Heart left ventricle (tissue), 16 donors: ENCODE data around the gene PPFIA3. TPM values are rescaled to one million over a fixed set of nuclear protein-coding genes. Genes with fewer than 3 reads are reported as not detected.

Experiments used
- ATAC-seq, 4 donors: fragments of 200-7000 bp; cut with Tn5 transposase; one replicate each; pipeline ENCODE4 v1.9.1; 2020 to 2022; ENCODE audit warnings: moderate library complexity in 4 of 4, mild to moderate bottlenecking in 3 of 4, moderate number of reproducible peaks in 1 of 4
- DNase-seq, 5 donors: peaks; one replicate each; pipeline ENCODE4 v3.0.0-alpha.2; 2020
- H3K27ac ChIP-seq, 12 donors: fragments of 200-600 bp; sonication (generic) in 4 of 12; one replicate each; pipeline versions ENCODE4 v1.5.0 to v1.8.0; 2016 to 2022; ENCODE audit warnings: mild to moderate bottlenecking in 2 of 12
- H3K27me3 ChIP-seq, 9 donors: fragments of 200-600 bp; sonication (generic) in 2 of 9; one replicate each; pipeline versions ENCODE4 v1.5.1 to v1.8.0; 2016 to 2022; ENCODE audit warnings: mild to moderate bottlenecking in 3 of 9
- H3K36me3 ChIP-seq, 9 donors: fragments of 200-600 bp; sonication (generic) in 2 of 9; one replicate each; pipeline versions ENCODE4 v1.5.0 to v1.8.0; 2018 to 2022; ENCODE audit warnings: mild to moderate bottlenecking in 2 of 9
- H3K4me1 ChIP-seq, 12 donors: fragments of 200-600 bp; sonication (generic) in 4 of 12; one replicate each; pipeline versions ENCODE4 v1.5.0 to v1.8.0; 2016 to 2022; ENCODE audit warnings: mild to moderate bottlenecking in 3 of 12
- H3K4me3 ChIP-seq, 12 donors: fragments of 200-600 bp; sonication (generic) in 4 of 12; one replicate each; pipeline versions ENCODE4 v1.5.0 to v1.8.0; 2017 to 2022; ENCODE audit warnings: mild to moderate bottlenecking in 9 of 12, moderate library complexity in 4 of 12
- H3K9me3 ChIP-seq, 12 donors: fragments of 200-600 bp; sonication (generic) in 4 of 12; one replicate each; pipeline versions ENCODE4 v1.5.0 to v1.8.0; 2016 to 2022; ENCODE audit warnings: mild to moderate bottlenecking in 1 of 12
- POLR2A ChIP-seq, 2 donors: fragments of 450-650 bp; IDR thresholded peaks; one replicate each; pipeline ENCODE4 v1.6.1; 2017; ENCODE audit warnings: antibody characterized with exemption in 2 of 2, mild to moderate bottlenecking in 2 of 2, moderate library complexity in 2 of 2
- WGBS, 4 donors: extraction: QIAGEN DNeasy Blood & Tissue Kit in 2 of 4; methylation state at CpG; one replicate each; pipeline versions ENCODE4 v1.1.5 to v1.1.7; 2013 to 2018; 5-methylcytosine and 5-hydroxymethylcytosine counted together
- intact Hi-C, 10 donors: fragments of 100-400 bp; cut with DNase I; formaldehyde crosslinking; loops; one replicate each; pipeline versions ENCODE4 v1.11.1 to v1.14.2; 2022
- polyA plus RNA-seq, 2 donors: library from polyadenylated mRNA; stranded (reverse); fragments of 200-250 nt; gene quantifications; one replicate each; pipeline ENCODE4 v1.2.3, GENCODE V29; 2013
- total RNA-seq, 9 donors: library from RNA; depleted of rRNA in 2 of 9; stranded (reverse); fragments of >200 nt in 2 of 9; fragmentation: NEBNext Ultra II Directional in 3 of 9; extraction: Animal tissue kit (Norgen Biotek cat#: 25700) in 3 of 9; gene quantifications; one replicate each; pipeline versions ENCODE4 v1.1.0 to v1.2.4, GENCODE V29; 2016 to 2023
- TF ChIP-seq, protein P1 (sequence below), 12 donors: fragments of 200-600 bp; sonication (generic) in 4 of 12; IDR thresholded peaks; one replicate each; pipeline versions ENCODE4 v1.5.0 to v1.8.0; 2018 to 2022; ENCODE audit warnings: antibody characterized with exemption in 12 of 12, mild to moderate bottlenecking in 5 of 12
- donor health status: ischemic (EF 13 %, LVEDD 7.1; RV severe dilation, severe dysfunction).
- donor health status: healthy with polysubstance abuse.
- donor health status: DM: no; HTN: yes; CAD: no.
- donor health status: DM: no; HTN: no; CAD: no.
- donor health status: ischemic (EF 25% LVEDD 6.9; RV normal size, moderate dysfunction).
- donor health status: ischemic (EF 25% LVEDD 5.7; RV mildly dilated, moderate dysfunction).
- donor health status: healthy.
- donor health status: DM: yes; HTN: yes; CAD: no.
- donor health status: ischemic (EF 35%, LVEDD 5.7; RV mildly dilated, moderate dysfunction).
- donor health status: nonischemic (EF 11% LVEDD 7.7; RV severe dilation, severe dysfunction).
- donor health status: DM: yes; HTN: yes; CAD: no.
- donor health status: PGD.
- donor health status: ischemic (EF 29% LVEDD 5.4; RV normal size, mild dysfunction).
- donor health status: nonischemic (EF 23%, LVEDD 6.1; RV moderate dilation, normal function).

Gene PPFIA3
- total and polyA plus RNA-seq, 11 donors, result 2.7 to 12.8 (median 5.1) TPM

DNA sequence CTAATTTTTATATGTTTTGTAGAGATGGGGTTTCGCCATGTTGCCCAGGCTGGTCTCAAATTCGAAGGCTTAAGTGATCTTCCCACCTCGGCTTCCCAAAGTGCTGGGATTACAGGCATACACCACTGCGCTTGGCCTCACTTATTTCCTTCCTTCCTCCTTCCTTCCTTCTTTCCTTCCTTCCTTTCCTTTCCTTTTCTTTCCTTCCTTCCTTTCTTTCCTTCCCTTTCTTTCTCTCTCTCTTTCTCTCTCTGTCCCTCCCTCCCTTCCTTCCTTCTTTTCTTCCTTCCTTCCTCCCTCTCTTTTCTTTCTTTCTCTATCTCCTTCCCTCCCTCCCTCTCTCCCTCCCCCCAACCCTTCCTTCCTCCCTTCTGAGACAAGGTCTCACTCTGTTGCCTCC lies 75.1 kb downstream of the PPFIA3 start:
- Histone ChIP-seq H3K4me1 (peaks cover 0 to 27% (median 9%) of the 10 kb centered on the region in 12 donors), H3K27me3 (no peaks in the 10 kb centered on the region), H3K9me3 (no peaks in the 10 kb centered on the region), H3K4me3 (no peak overlapping the region), H3K36me3 (peaks cover 0 to 89% (median 72%) of the 10 kb centered on the region in 9 donors), H3K27ac (no peak overlapping the region)
- DNase-seq (no peak), ATAC-seq (no peak)
- WGBS, 4 donors, result 78 to 93% (median 87%) methylated on average over 4 of the region's 4 CpGs
- TF ChIP-seq POLR2A (IDR thresholded peaks at IDR 0.05), result no peak
- TF ChIP-seq, protein P1, sequence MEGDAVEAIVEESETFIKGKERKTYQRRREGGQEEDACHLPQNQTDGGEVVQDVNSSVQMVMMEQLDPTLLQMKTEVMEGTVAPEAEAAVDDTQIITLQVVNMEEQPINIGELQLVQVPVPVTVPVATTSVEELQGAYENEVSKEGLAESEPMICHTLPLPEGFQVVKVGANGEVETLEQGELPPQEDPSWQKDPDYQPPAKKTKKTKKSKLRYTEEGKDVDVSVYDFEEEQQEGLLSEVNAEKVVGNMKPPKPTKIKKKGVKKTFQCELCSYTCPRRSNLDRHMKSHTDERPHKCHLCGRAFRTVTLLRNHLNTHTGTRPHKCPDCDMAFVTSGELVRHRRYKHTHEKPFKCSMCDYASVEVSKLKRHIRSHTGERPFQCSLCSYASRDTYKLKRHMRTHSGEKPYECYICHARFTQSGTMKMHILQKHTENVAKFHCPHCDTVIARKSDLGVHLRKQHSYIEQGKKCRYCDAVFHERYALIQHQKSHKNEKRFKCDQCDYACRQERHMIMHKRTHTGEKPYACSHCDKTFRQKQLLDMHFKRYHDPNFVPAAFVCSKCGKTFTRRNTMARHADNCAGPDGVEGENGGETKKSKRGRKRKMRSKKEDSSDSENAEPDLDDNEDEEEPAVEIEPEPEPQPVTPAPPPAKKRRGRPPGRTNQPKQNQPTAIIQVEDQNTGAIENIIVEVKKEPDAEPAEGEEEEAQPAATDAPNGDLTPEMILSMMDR (IDR thresholded peaks at IDR 0.05), result no peak
- intact Hi-C loops, result loop anchor here in 1 of 10 donors (10.0 kb wide), 1 partner anchor 200 kb away; the partner anchor contains the start of genes GYS1 and RUVBL2

DNA sequence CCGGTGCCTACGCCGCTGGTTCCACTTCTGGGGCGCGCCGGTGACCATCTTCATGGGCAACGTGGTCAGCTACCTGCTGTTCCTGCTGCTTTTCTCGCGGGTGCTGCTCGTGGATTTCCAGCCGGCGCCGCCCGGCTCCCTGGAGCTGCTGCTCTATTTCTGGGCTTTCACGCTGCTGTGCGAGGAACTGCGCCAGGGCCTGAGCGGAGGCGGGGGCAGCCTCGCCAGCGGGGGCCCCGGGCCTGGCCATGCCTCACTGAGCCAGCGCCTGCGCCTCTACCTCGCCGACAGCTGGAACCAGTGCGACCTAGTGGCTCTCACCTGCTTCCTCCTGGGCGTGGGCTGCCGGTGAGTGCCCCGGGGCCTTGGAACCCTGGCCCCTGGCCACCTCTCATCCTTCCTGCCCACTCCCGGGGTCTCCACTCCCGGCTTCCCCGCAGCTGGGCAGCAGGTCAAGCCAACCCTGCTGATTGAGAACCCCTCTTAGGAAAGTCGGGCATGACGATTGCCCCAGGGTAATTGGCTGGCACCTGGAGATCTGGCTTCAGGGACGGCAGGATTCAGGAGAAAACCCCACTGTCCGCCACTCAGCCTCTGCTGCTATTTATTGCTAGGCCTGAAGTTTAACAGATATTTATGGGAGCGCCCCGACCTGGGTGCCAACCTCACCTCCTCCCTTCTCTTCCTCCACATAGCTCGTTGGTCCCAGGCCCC lies 77.3 kb downstream of the PPFIA3 start:
- H3K4me1 ChIP-seq, result peaks cover 0 to 17% (median 5%) of the 10 kb centered on the region in 12 donors
- intact Hi-C loops, result loop anchor here in 6 of 10 donors (5.0 to 10.0 kb wide), 5 partner anchors 34 to 202 kb away; partner anchors contain the start of genes GYS1 (in 1 of the 6), HRC (in 1 of the 6), RUVBL2 (in 1 of the 6) and TRPM4 (in 1 of the 6)
- TF ChIP-seq POLR2A (IDR thresholded peaks at IDR 0.05), result no peak
- TF ChIP-seq, protein P1 (IDR thresholded peaks at IDR 0.05), result no peak
- H3K27ac ChIP-seq, result peak overlapping the region in 11 of 12 donors; percentile 16 to 83 (median 60)
- peak; percentile 46 to 75 (median 62) for DNase-seq
- peak overlapping the region in 1 of 12 donors; percentile 15 for H3K4me3 ChIP-seq
- no peaks in the 10 kb centered on the region for H3K27me3 ChIP-seq
- H3K36me3 ChIP-seq, result peaks cover 0 to 89% (median 73%) of the 10 kb centered on the region in 9 donors
- WGBS, 4 donors, result 53 to 76% (median 67%) methylated on average over 19 to 40 of the region's 40 CpGs
- no peaks in the 10 kb centered on the region for H3K9me3 ChIP-seq
- ATAC-seq, result peak; percentile 72 to 91 (median 90)

- Histone ChIP-seq H3K36me3 (peaks cover 0 to 90% (median 75%) of the 10 kb centered on the region in 9 donors), H3K4me3 (no peak overlapping the region), H3K4me1 (peaks cover 0 to 17% (median 6%) of the 10 kb centered on the region in 12 donors), H3K9me3 (no peaks in the 10 kb centered on the region), H3K27ac (no peak overlapping the region), H3K27me3 (no peaks in the 10 kb centered on the region)
- WGBS, 4 donors, result 89 to 92% (median 91%) methylated on average over 27 to 29 of the region's 29 CpGs
- DNase-seq (no peak), ATAC-seq (peak in 2 of 4 donors; percentile 26 to 44)
- TF ChIP-seq, protein P1 (IDR thresholded peaks at IDR 0.05), result no peak
- no peak for TF ChIP-seq POLR2A (IDR thresholded peaks at IDR 0.05)
- intact Hi-C loops, result loop anchor here in 4 of 10 donors (5.0 to 10.0 kb wide), 2 partner anchors 103 to 206 kb away; partner anchors contain the start of genes GYS1 (in 2 of the 4) and RUVBL2 (in 2 of the 4)
These were observed 81.0 kb downstream of the PPFIA3 start for GRCh38 chr19:49200238-49200862.

Other genes starting within 250 kb of the PPFIA3 start
- gene PPP1R15A, start 247.1 kb upstream of the PPFIA3 start, total RNA-seq, result 10 to 100 TPM; 51.7 to 88.2 (median 62.6) TPM
- 100 to 1,000 TPM in 1 of 2 donors, 10 to 100 TPM in 1; 86.6 to 181 TPM for gene PPP1R15A, start 247.1 kb upstream of the PPFIA3 start, polyA plus RNA-seq
- 1 to 10 TPM in 1 of 9 donors, under 1 TPM in 5, not detected in 3; 0.21 to 1.1 (median 0.32) TPM for gene TULP2, start 220.8 kb upstream of the PPFIA3 start, total RNA-seq
- gene TULP2, start 220.8 kb upstream of the PPFIA3 start, polyA plus RNA-seq, result under 1 TPM in 1 of 2 donors, not detected in 1; 0.26 TPM
- 100 to 1,000 TPM; 200 to 428 (median 286) TPM for gene NUCB1, start 219.2 kb upstream of the PPFIA3 start, total RNA-seq
- 100 to 1,000 TPM; 179 to 384 TPM for gene NUCB1, start 219.2 kb upstream of the PPFIA3 start, polyA plus RNA-seq
- gene DHDH, start 185.8 kb upstream of the PPFIA3 start, total RNA-seq, result under 1 TPM in 1 of 9 donors, not detected in 8; 0.49 TPM
- gene DHDH, start 185.8 kb upstream of the PPFIA3 start, polyA plus RNA-seq, result under 1 TPM in 1 of 2 donors, not detected in 1; 0.15 TPM
- gene BAX, start 164.7 kb upstream of the PPFIA3 start, total RNA-seq, result 10 to 100 TPM; 17.9 to 68.4 (median 23.1) TPM
- 10 to 100 TPM; 21.1 to 34.4 TPM for gene BAX, start 164.7 kb upstream of the PPFIA3 start, polyA plus RNA-seq
- 1,000 to 10,000 TPM in 4 of 9 donors, 100 to 1,000 TPM in 5; 484 to 6,770 (median 857) TPM for gene FTL, start 154.2 kb upstream of the PPFIA3 start, total RNA-seq
- 1,000 to 10,000 TPM in 1 of 2 donors, 100 to 1,000 TPM in 1; 836 to 1,542 TPM for gene FTL, start 154.2 kb upstream of the PPFIA3 start, polyA plus RNA-seq
- 100 to 1,000 TPM; 125 to 264 (median 173) TPM for gene GYS1, start 126.2 kb upstream of the PPFIA3 start, total RNA-seq
- gene GYS1, start 126.2 kb upstream of the PPFIA3 start, polyA plus RNA-seq, result 100 to 1,000 TPM; 114 to 154 TPM
- 10 to 100 TPM; 41.4 to 93.9 (median 50.9) TPM for gene RUVBL2, start 125.7 kb upstream of the PPFIA3 start, total RNA-seq
- 100 to 1,000 TPM in 1 of 2 donors, 10 to 100 TPM in 1; 68.0 to 109 TPM for gene RUVBL2, start 125.7 kb upstream of the PPFIA3 start, polyA plus RNA-seq
- not detected for gene LHB, start 102.5 kb upstream of the PPFIA3 start, total RNA-seq
- not detected for gene LHB, start 102.5 kb upstream of the PPFIA3 start, polyA plus RNA-seq
- not detected for gene CGB3, start 95.2 kb upstream of the PPFIA3 start, total RNA-seq
- gene CGB3, start 95.2 kb upstream of the PPFIA3 start, polyA plus RNA-seq, result not detected
- gene CGB2, start 87.7 kb upstream of the PPFIA3 start, total RNA-seq, result not detected
- not detected for gene CGB2, start 87.7 kb upstream of the PPFIA3 start, polyA plus RNA-seq
- not detected for gene CGB1, start 82.6 kb upstream of the PPFIA3 start, total RNA-seq
- gene CGB1, start 82.6 kb upstream of the PPFIA3 start, polyA plus RNA-seq, result not detected
- gene CGB5, start 75.7 kb upstream of the PPFIA3 start, total RNA-seq, result not detected
- not detected for gene CGB5, start 75.7 kb upstream of the PPFIA3 start, polyA plus RNA-seq
- gene CGB8, start 70.4 kb upstream of the PPFIA3 start, total RNA-seq, result not detected
- gene CGB8, start 70.4 kb upstream of the PPFIA3 start, polyA plus RNA-seq, result not detected
- gene CGB7, start 61.8 kb upstream of the PPFIA3 start, total RNA-seq, result under 1 TPM in 1 of 9 donors, not detected in 8; 0.27 TPM
- under 1 TPM; 0.08 TPM for gene CGB7, start 61.8 kb upstream of the PPFIA3 start, polyA plus RNA-seq
- not detected for gene NTF4, start 54.7 kb upstream of the PPFIA3 start, total RNA-seq
- gene NTF4, start 54.7 kb upstream of the PPFIA3 start, polyA plus RNA-seq, result under 1 TPM in 1 of 2 donors, not detected in 1; 0.76 TPM
- gene KCNA7, start 46.8 kb upstream of the PPFIA3 start, total RNA-seq, result 1 to 10 TPM in 2 of 9 donors, under 1 TPM in 7; 0.12 to 1.6 (median 0.36) TPM
- 1 to 10 TPM in 1 of 2 donors, under 1 TPM in 1; 0.07 to 2.2 TPM for gene KCNA7, start 46.8 kb upstream of the PPFIA3 start, polyA plus RNA-seq
- 100 to 1,000 TPM in 4 of 9 donors, 10 to 100 TPM in 5; 61.6 to 115 (median 92.2) TPM for gene SNRNP70, start 34.1 kb upstream of the PPFIA3 start, total RNA-seq
- 100 to 1,000 TPM in 1 of 2 donors, 10 to 100 TPM in 1; 96.6 to 163 TPM for gene SNRNP70, start 34.1 kb upstream of the PPFIA3 start, polyA plus RNA-seq
- gene LIN7B, start 5.2 kb upstream of the PPFIA3 start, total RNA-seq, result 10 to 100 TPM; 13.4 to 55.8 (median 22.6) TPM
- 10 to 100 TPM; 12.6 to 40.5 TPM for gene LIN7B, start 5.2 kb upstream of the PPFIA3 start, polyA plus RNA-seq
- 1 to 10 TPM in 6 of 9 donors, under 1 TPM in 3; 0.69 to 3.1 (median 1.3) TPM for gene C19orf73, start 401 bp upstream of the PPFIA3 start, total RNA-seq
- gene C19orf73, start 401 bp upstream of the PPFIA3 start, polyA plus RNA-seq, result 1 to 10 TPM; 1.4 to 3.8 TPM
- gene HRC, start 35.9 kb downstream of the PPFIA3 start, total RNA-seq, result 1,000 to 10,000 TPM in 4 of 9 donors, 100 to 1,000 TPM in 5; 544 to 1,953 (median 875) TPM
- 100 to 1,000 TPM; 267 to 867 TPM for gene HRC, start 35.9 kb downstream of the PPFIA3 start, polyA plus RNA-seq
- gene TRPM4, start 38.2 kb downstream of the PPFIA3 start, total RNA-seq, result 10 to 100 TPM; 19.3 to 34.5 (median 25.8) TPM
- gene TRPM4, start 38.2 kb downstream of the PPFIA3 start, polyA plus RNA-seq, result 10 to 100 TPM; 16.8 to 45.3 TPM
- gene SLC6A16, start 205.6 kb downstream of the PPFIA3 start, total RNA-seq, result 1 to 10 TPM in 1 of 9 donors, under 1 TPM in 8; 0.27 to 1.3 (median 0.40) TPM
- gene SLC6A16, start 205.6 kb downstream of the PPFIA3 start, polyA plus RNA-seq, result under 1 TPM; 0.33 to 0.53 TPM
- gene CD37, start 215.9 kb downstream of the PPFIA3 start, total RNA-seq, result 10 to 100 TPM in 2 of 9 donors, 1 to 10 TPM in 7; 1.4 to 45.2 (median 4.2) TPM
- gene CD37, start 215.9 kb downstream of the PPFIA3 start, polyA plus RNA-seq, result 1 to 10 TPM; 3.3 to 3.9 TPM
- gene TEAD2, start 242.9 kb downstream of the PPFIA3 start, total RNA-seq, result 10 to 100 TPM; 31.1 to 77.2 (median 54.3) TPM
- 10 to 100 TPM; 44.9 to 52.2 TPM for gene TEAD2, start 242.9 kb downstream of the PPFIA3 start, polyA plus RNA-seq
- under 1 TPM in 1 of 9 donors, not detected in 8; 0.51 TPM for gene DKKL1, start 244.3 kb downstream of the PPFIA3 start, total RNA-seq
- gene DKKL1, start 244.3 kb downstream of the PPFIA3 start, polyA plus RNA-seq, result under 1 TPM in 1 of 2 donors, not detected in 1; 0.24 TPM